Cardiac fibroblast (primary cell): Measurements from ENCODE around the gene SLC9C1.

Experiments used
- DNase-seq, 2 donors: peaks; one replicate each; pipeline versions ENCODE4 v3.0.0 to v3.0.0-alpha.2; 2010; ENCODE audit warnings: low read depth in 2 of 2
- H3K4me3 ChIP-seq, 2 donors: replicated peaks in 1 of 2; 1 replicate in 1 of 2; 2 replicates in 1 of 2; pipeline ENCODE4 v1.5.1; 2011; ENCODE audit warnings: low read depth in 2 of 2, low read length in 2 of 2, mild to moderate bottlenecking in 2 of 2, moderate library complexity in 1 of 2
- CTCF ChIP-seq: IDR thresholded peaks from one replicate; pipeline ENCODE4 v1.5.1; 2011; ENCODE audit warnings: low read depth, mild to moderate bottlenecking, low read length, inconsistent platforms

The SLC9C1 gene

GRCh38 chr3:112140584-112140983, 153.4 kb downstream of the SLC9C1 start:
- no peak for DNase-seq
- H3K4me3 ChIP-seq: no peak overlapping the region
- no peak for TF ChIP-seq CTCF

GRCh38 chr3:112138219-112138969, 155.6 kb downstream of the SLC9C1 start:
- TF ChIP-seq CTCF: no peak
- no peak for DNase-seq
- no peak overlapping the region for H3K4me3 ChIP-seq

GRCh38 chr3:112137781-112138180, 156.2 kb downstream of the SLC9C1 start:
- no peak for TF ChIP-seq CTCF
- DNase-seq: no peak
- H3K4me3 ChIP-seq: no peak overlapping the region

- no peak overlapping the region for H3K4me3 ChIP-seq
- TF ChIP-seq CTCF: peak; percentile 60
- peak; percentile 54 to 63 for DNase-seq
These were observed 156.9 kb downstream of the SLC9C1 start for GRCh38 chr3:112136959-112137693.

GRCh38 chr3:112136046-112136445, 158.0 kb downstream of the SLC9C1 start:
- TF ChIP-seq CTCF: no peak
- no peak overlapping the region for H3K4me3 ChIP-seq
- DNase-seq: no peak

GRCh38 chr3:112134335-112135124, 159.5 kb downstream of the SLC9C1 start:
- DNase-seq: peak; percentile 14 to 28
- no peak overlapping the region for H3K4me3 ChIP-seq
- TF ChIP-seq CTCF: no peak
